GM18909 (cell line): ENCODE data around the gene KRTAP4-2.
"Not testable (repeated sequence)": the region's sequence is repeated elsewhere in the genome, so short reads cannot be mapped to it uniquely, and the experiment has no call there.

Source experiments
- ATAC-seq: cut with Tn5 transposase; IDR thresholded peaks from one replicate; pipeline ENCODE4 v1.9.1; 2021; ENCODE audit warnings: mild to moderate bottlenecking; ENCODE audit not compliant: unreplicated experiment, poor library complexity

The KRTAP4-2 gene

GRCh38 chr17:41167561-41167960 lies 10.5 kb downstream of the KRTAP4-2 start:
- no peak for ATAC-seq

GRCh38 chr17:41163828-41164227 lies 14.2 kb downstream of the KRTAP4-2 start:
- no peak for ATAC-seq

- ATAC-seq: no peak
Observed at GRCh38 chr17:41160648-41161047, 17.4 kb downstream of the KRTAP4-2 start, which contains the start of gene KRTAP4-4. TSS of gene KRTAP4-4 (minus strand) at chr17:41160748. CDS start at chr17:41160691, 57 bp downstream.

- not testable (repeated sequence) for ATAC-seq
Observed at GRCh38 chr17:41160190-41160589, 17.8 kb downstream of the KRTAP4-2 start.

- ATAC-seq: no peak
Observed at GRCh38 chr17:41153856-41154255, 24.2 kb downstream of the KRTAP4-2 start.

- no peak for ATAC-seq
Observed at GRCh38 chr17:41151525-41151924, 26.5 kb downstream of the KRTAP4-2 start.

- ATAC-seq: no peak
Observed at GRCh38 chr17:41150026-41150425, 28.0 kb downstream of the KRTAP4-2 start.

- ATAC-seq: no peak
Observed at GRCh38 chr17:41149652-41149985, 28.4 kb downstream of the KRTAP4-2 start, which contains the start of gene KRTAP4-5. TSS of gene KRTAP4-5 (minus strand) at chr17:41149825. CDS start at chr17:41149767, 58 bp downstream.

GRCh38 chr17:41148971-41149651 lies 28.9 kb downstream of the KRTAP4-2 start:
- not testable (repeated sequence) for ATAC-seq

- no peak for ATAC-seq
Observed at GRCh38 chr17:41147531-41148204, 30.4 kb downstream of the KRTAP4-2 start.

- no peak for ATAC-seq
Observed at GRCh38 chr17:41145261-41145660, 32.8 kb downstream of the KRTAP4-2 start.

- no peak for ATAC-seq
Observed at GRCh38 chr17:41144846-41145245, 33.2 kb downstream of the KRTAP4-2 start.

- ATAC-seq: no peak
Observed at GRCh38 chr17:41141361-41141760, 36.7 kb downstream of the KRTAP4-2 start.

GRCh38 chr17:41140360-41141131 lies 37.5 kb downstream of the KRTAP4-2 start, which contains the start of gene KRTAP4-6:
TSS of gene KRTAP4-6 (minus strand) at chr17:41140544. CDS start at chr17:41140487, 57 bp downstream.
- no peak for ATAC-seq

GRCh38 chr17:41139865-41140264 lies 38.2 kb downstream of the KRTAP4-2 start:
- not testable (repeated sequence) for ATAC-seq

GRCh38 chr17:41133880-41134735 lies 43.9 kb downstream of the KRTAP4-2 start:
- no peak for ATAC-seq

GRCh38 chr17:41131979-41132378 lies 46.0 kb downstream of the KRTAP4-2 start:
- no peak for ATAC-seq
